HepG2 (cell line): ENCODE results near the gene AUNIP. TPM values are rescaled to one million over a fixed set of nuclear protein-coding genes. Genes with fewer than 3 reads are reported as not detected.
A peak's percentile ranks its signal among the peaks of the same experiment; 100 is the strongest.

ENCODE experiments used
- GLMP ChIP-seq: sonication (generic); formaldehyde crosslinking; IDR thresholded peaks from 2 replicates; pipeline ENCODE4 v1.9.0; 2021; ENCODE audit warnings: missing genetic modification reagents, mild to moderate bottlenecking, borderline replicate concordance
- HOMEZ ChIP-seq: IDR thresholded peaks from 2 replicates; pipeline ENCODE4 v1.6.1; 2016; ENCODE audit warnings: low read depth
- IKZF4 ChIP-seq: sonication (generic); formaldehyde crosslinking; IDR thresholded peaks from 2 replicates; pipeline ENCODE4 v1.5.1; 2020; ENCODE audit warnings: borderline replicate concordance, mild to moderate bottlenecking, low read depth, missing genetic modification reagents; ENCODE audit errors: not compliant biosample characterization
- IKZF5 ChIP-seq: IDR thresholded peaks from 2 replicates; pipeline ENCODE4 v1.6.1; 2018; ENCODE audit warnings: missing genetic modification reagents, mild to moderate bottlenecking, missing compliant biosample characterization
- KDM5B ChIP-seq: sonication (generic); formaldehyde crosslinking; IDR thresholded peaks from 2 replicates; pipeline ENCODE4 v1.4.0; 2020; ENCODE audit warnings: missing genetic modification reagents, mild to moderate bottlenecking, borderline replicate concordance
- NRL ChIP-seq: sonication (generic); formaldehyde crosslinking; IDR thresholded peaks from 2 replicates; pipeline ENCODE4 v1.5.0; 2020; ENCODE audit warnings: missing genetic modification reagents, mild to moderate bottlenecking, moderate library complexity, borderline replicate concordance
- SIX1 ChIP-seq: sonication (generic); formaldehyde crosslinking; IDR thresholded peaks from 2 replicates; pipeline ENCODE4 v1.4.0; 2020; ENCODE audit warnings: missing genetic modification reagents, borderline replicate concordance
- SMAD9 ChIP-seq: sonication (generic); formaldehyde crosslinking; IDR thresholded peaks from 2 replicates; pipeline ENCODE4 v1.5.1; 2020; ENCODE audit warnings: mild to moderate bottlenecking, missing genetic modification reagents
- SP140L ChIP-seq: sonication (generic); formaldehyde crosslinking; IDR thresholded peaks from 2 replicates; pipeline ENCODE4 v1.4.0; 2020; ENCODE audit warnings: missing genetic modification reagents, borderline replicate concordance
- TBX2 ChIP-seq: sonication (generic); formaldehyde crosslinking; IDR thresholded peaks from 2 replicates; pipeline ENCODE4 v1.5.0; 2020; ENCODE audit warnings: missing genetic modification reagents, mild to moderate bottlenecking, borderline replicate concordance
- TBX3 ChIP-seq: fragments of 450-650 bp; IDR thresholded peaks from 2 replicates; pipeline ENCODE4 v1.6.1; 2017; ENCODE audit warnings: antibody characterized with exemption, mild to moderate bottlenecking, inconsistent platforms, borderline replicate concordance
- TCF7L2 ChIP-seq: IDR thresholded peaks from 2 replicates; pipeline ENCODE4 v1.6.1; 2011; ENCODE audit warnings: mild to moderate bottlenecking, low read depth, low read length, moderate library complexity
- ZEB1 ChIP-seq: IDR thresholded peaks from 2 replicates; pipeline ENCODE4 v1.6.1; 2012; ENCODE audit warnings: mild to moderate bottlenecking, low read depth, inconsistent platforms; ENCODE audit not compliant: insufficient replicate concordance
- ZFP36L2 ChIP-seq: sonication (generic); formaldehyde crosslinking; IDR thresholded peaks from 2 replicates; pipeline ENCODE4 v1.4.0; 2020; ENCODE audit warnings: missing genetic modification reagents
- ZMAT3 ChIP-seq: sonication (generic); formaldehyde crosslinking; conservative IDR thresholded peaks from 2 replicates; pipeline ENCODE4 v1.7.0; 2021; ENCODE audit warnings: missing genetic modification reagents
- ZNF121 ChIP-seq: sonication (generic); formaldehyde crosslinking; IDR thresholded peaks from 2 replicates; pipeline ENCODE4 v1.5.0; 2020; ENCODE audit warnings: mild to moderate bottlenecking, missing genetic modification reagents
- ZNF17 ChIP-seq: sonication (generic); formaldehyde crosslinking; IDR thresholded peaks from 2 replicates; pipeline ENCODE4 v1.5.0; 2020; ENCODE audit warnings: mild to moderate bottlenecking, missing genetic modification reagents
- ZNF296 ChIP-seq: sonication (generic); formaldehyde crosslinking; conservative IDR thresholded peaks from 2 replicates; pipeline ENCODE4 v1.5.0; 2020; ENCODE audit warnings: mild to moderate bottlenecking, missing genetic modification reagents
- ZNF329 ChIP-seq: sonication (generic); formaldehyde crosslinking; IDR thresholded peaks from 2 replicates; pipeline ENCODE4 v1.9.0; 2021; ENCODE audit warnings: low read depth, mild to moderate bottlenecking, missing genetic modification reagents
- ZNF564 ChIP-seq: sonication (generic); formaldehyde crosslinking; IDR thresholded peaks from 2 replicates; pipeline ENCODE4 v1.8.1; 2023; ENCODE audit warnings: mild to moderate bottlenecking, missing genetic modification reagents
- ZNF629 ChIP-seq: sonication (generic); formaldehyde crosslinking; conservative IDR thresholded peaks from 2 replicates; pipeline ENCODE4 v1.5.0; 2020; ENCODE audit warnings: missing genetic modification reagents
- ZNF747 ChIP-seq: sonication (generic); formaldehyde crosslinking; IDR thresholded peaks from 2 replicates; pipeline ENCODE4 v1.8.1; 2023; ENCODE audit warnings: missing genetic modification reagents, mild to moderate bottlenecking, borderline replicate concordance
- ZNF749 ChIP-seq: sonication (generic); formaldehyde crosslinking; IDR thresholded peaks from 2 replicates; pipeline ENCODE4 v1.8.0; 2022; ENCODE audit warnings: mild to moderate bottlenecking, missing genetic modification reagents, moderate library complexity, borderline replicate concordance
- polyA plus RNA-seq, 8 experiments: library from polyadenylated mRNA; depleted of rRNA in 3 of 8; stranded (reverse) in 7 of 8; unstranded in 1 of 8; fragments of >200 nt; fragmentation: Illumina TruSeq in 4 of 8; extraction: Trizol in 4 of 8; gene quantifications; 2 replicates each; pipeline versions ENCODE4 v1.2.1 to v1.2.3, GENCODE V29; 2011 to 2016; ENCODE audit warnings: low read depth in 4 of 8, missing spikeins in 1 of 8, mixed read lengths in 1 of 8; ENCODE audit not compliant: insufficient read depth in 1 of 8
- total RNA-seq, 5 experiments: library from RNA; depleted of rRNA; stranded (reverse); fragments of >200 nt; fragmentation: Illumina TruSeq; extraction: Trizol; gene quantifications; 2 replicates each; pipeline ENCODE4 v1.2.3, GENCODE V29; 2016; ENCODE audit warnings: low read depth in 1 of 5
- TF ChIP-seq, protein P1 (sequence below): sonication (generic); formaldehyde crosslinking; IDR thresholded peaks from 2 replicates; pipeline ENCODE4 v1.8.0; 2022; ENCODE audit warnings: mild to moderate bottlenecking, missing genetic modification reagents, moderate library complexity

Gene AUNIP
- total and polyA plus RNA-seq, 2 of the 13 experiments (the other 11 are each of a cell fraction or from before 2014, with no cell fraction given) = 3.8 to 12.3 TPM

DNA sequence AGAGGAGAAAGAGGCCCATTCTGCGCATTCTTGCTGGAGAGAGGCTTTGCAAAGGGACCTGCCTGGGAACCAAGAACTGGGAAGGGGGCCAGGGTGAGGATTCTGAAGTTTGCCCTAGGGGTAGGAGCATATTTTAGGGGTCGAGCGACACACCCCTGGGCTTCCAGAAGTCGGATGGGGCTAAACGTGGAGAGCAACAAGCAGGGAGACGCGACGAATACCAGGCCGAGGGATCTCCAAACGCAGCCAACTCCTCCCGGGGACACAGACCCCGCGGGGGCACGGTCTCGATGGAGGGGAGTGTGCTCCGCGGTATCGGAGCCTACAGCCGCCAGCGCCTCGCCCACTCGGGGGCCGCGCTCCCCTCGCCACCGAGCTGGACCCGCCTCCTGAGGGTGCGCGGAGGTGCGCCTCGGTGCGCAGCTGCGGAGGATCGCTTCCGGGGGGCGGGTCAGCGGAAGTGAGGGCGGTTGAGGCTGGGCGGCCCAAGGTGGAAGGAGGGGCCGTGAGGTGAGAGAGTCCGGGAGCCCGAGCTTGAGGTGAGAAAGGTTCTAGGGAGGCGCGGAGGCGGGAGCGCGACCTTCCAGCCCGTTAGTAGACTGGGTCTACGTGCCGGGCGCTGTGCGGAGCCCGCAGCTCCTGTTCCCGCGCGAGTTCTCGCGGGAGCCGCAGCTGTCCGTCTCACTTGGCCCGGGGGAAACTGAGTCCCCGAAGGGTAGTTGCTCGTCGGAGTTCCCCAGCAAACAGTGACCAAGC, 39.6 kb downstream of the AUNIP start, which contains the start of gene MTFR1L (continued):
- TF ChIP-seq, protein P1, sequence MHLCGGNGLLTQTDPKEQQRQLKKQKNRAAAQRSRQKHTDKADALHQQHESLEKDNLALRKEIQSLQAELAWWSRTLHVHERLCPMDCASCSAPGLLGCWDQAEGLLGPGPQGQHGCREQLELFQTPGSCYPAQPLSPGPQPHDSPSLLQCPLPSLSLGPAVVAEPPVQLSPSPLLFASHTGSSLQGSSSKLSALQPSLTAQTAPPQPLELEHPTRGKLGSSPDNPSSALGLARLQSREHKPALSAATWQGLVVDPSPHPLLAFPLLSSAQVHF (CRISPR knock-in tag) = peak; percentile 33; the same call in 1 of the 2 replicates
- TF ChIP-seq TCF7L2 = no peak
- peak; percentile 68; the same call in 1 of the 2 replicates for TF ChIP-seq ZNF747
- peak; percentile 86; the same call in 1 of the 2 replicates for TF ChIP-seq ZNF749 (CRISPR knock-in tag)
- peak; percentile 65 for TF ChIP-seq ZNF564 (CRISPR knock-in tag)
- TF ChIP-seq ZNF329 = no peak; the same call in 1 of the 2 replicates
- TF ChIP-seq IKZF4 (CRISPR knock-in tag) = no peak
- TF ChIP-seq SP140L (CRISPR knock-in tag) = no peak
- TF ChIP-seq SIX1 = peak; percentile 10; the same call in 1 of the 2 replicates
- no peak for TF ChIP-seq ZFP36L2 (CRISPR knock-in tag)
- no peak for TF ChIP-seq ZEB1
- no peak; the same call in 1 of the 2 replicates for TF ChIP-seq ZNF296
- no peak for TF ChIP-seq TBX3
- no peak for TF ChIP-seq ZNF121
- no peak for TF ChIP-seq HOMEZ (CRISPR knock-in tag)
- TF ChIP-seq ZNF629 = no peak
- 0 out of 2 replicates have a peak, but pooled peaks have one; percentile 47 for TF ChIP-seq ZMAT3 (CRISPR knock-in tag)
- TF ChIP-seq NRL (CRISPR knock-in tag) = peak; percentile 16; the same call in 1 of the 2 replicates
- TF ChIP-seq ZNF17 (CRISPR knock-in tag) = no peak
- peak; percentile 82 for TF ChIP-seq IKZF5
- no peak for TF ChIP-seq SMAD9 (CRISPR knock-in tag)
- peak; percentile 90 for TF ChIP-seq KDM5B
- no peak for TF ChIP-seq GLMP (CRISPR knock-in tag)
- TF ChIP-seq TBX2 = peak; percentile 93
